HepG2 (cell line): Measurements from ENCODE around the gene CHRD. TPM values are rescaled to one million over a fixed set of nuclear protein-coding genes. Genes with fewer than 3 reads are reported as not detected.

Source experiments
- ATAC-seq: fragments of 200-7000 bp; cut with Tn5 transposase; 3 replicates; pipeline ENCODE4 v1.9.1; 2020; ENCODE audit warnings: mild to moderate bottlenecking, moderate library complexity
- BruUV-seq: library from RNA; stranded (reverse); fragments of 400-500 nt; replicated peaks from 2 replicates; lab custom pipeline; 2021; lab: Mats Ljungman, UMichigan
- CTCF ChIA-PET: fragments of 300-600 bp; formaldehyde crosslinking; extraction: SDS; loops from one replicate; lab custom pipeline; 2021; ENCODE audit warnings: low total read pairs, inconsistent platforms, low intra/inter-chr PET ratio; lab: Yijun Ruan, JAX
- POLR2A ChIA-PET: fragments of 350-600 bp; sonication (Branson Sonifier 250); formaldehyde crosslinking; loops from one replicate; lab custom pipeline; 2020; ENCODE audit warnings: antibody characterized with exemption, inconsistent platforms; lab: Yijun Ruan, JAX
- DNase-seq: peaks from one replicate; pipeline ENCODE4 v3.0.0-alpha.2; 2015; ENCODE audit warnings: low spot score
- FAIRE-seq: peaks from 3 replicates; lab custom pipeline; 2011; peaks lifted over from hg19 to GRCh38; lab: Jason Lieb, UNC
- H2AFZ ChIP-seq: one replicate; pipeline ENCODE4 v1.6.1; 2011; ENCODE audit warnings: low read length, inconsistent platforms
- H3K27ac ChIP-seq: fragments of 300-600 bp; 3 replicates; pipeline ENCODE4 v1.8.0; 2011; ENCODE audit warnings: mixed run types, mild to moderate bottlenecking, mixed read lengths, low read length, inconsistent platforms; ENCODE audit not compliant: insufficient read depth; ENCODE audit errors: extremely low read length
- H3K27me3 ChIP-seq, 2 experiments: fragments of 200-600 bp in 1 of 2; 2 replicates in 1 of 2; 3 replicates in 1 of 2; pipeline versions ENCODE4 v1.6.0 to v1.8.0; 2011; ENCODE audit warnings: low read length in 2 of 2, mild to moderate bottlenecking in 2 of 2, moderate library complexity in 2 of 2, inconsistent platforms in 1 of 2; ENCODE audit not compliant: insufficient read depth in 2 of 2, control insufficient read depth in 1 of 2
- H3K36me3 ChIP-seq, 2 experiments: fragments of 200-600 bp in 1 of 2; replicated peaks in 1 of 2; 2 replicates in 1 of 2; 3 replicates in 1 of 2; pipeline versions ENCODE4 v1.5.1 to v1.8.0; 2011; ENCODE audit warnings: low read length in 2 of 2, inconsistent platforms in 1 of 2; ENCODE audit not compliant: insufficient read depth in 2 of 2, control insufficient read depth in 1 of 2
- H3K4me1 ChIP-seq: 2 replicates; pipeline ENCODE4 v1.5.1; 2012; ENCODE audit warnings: low read length, inconsistent platforms; ENCODE audit not compliant: insufficient read depth
- H3K4me2 ChIP-seq: 2 replicates; pipeline ENCODE4 v1.6.0; 2011; ENCODE audit warnings: low read depth, low read length, inconsistent platforms
- H3K4me3 ChIP-seq, 3 experiments: fragments of 200-600 bp in 1 of 3; sonication (generic), shearing (Covaris generic) in 1 of 3; replicated peaks in 1 of 3; 2 replicates each; pipeline ENCODE4 v1.5.1; 2011 to 2016; ENCODE audit warnings: low read length in 3 of 3, inconsistent platforms in 2 of 3, low read depth in 2 of 3, mild to moderate bottlenecking in 2 of 3, control low read depth in 1 of 3, mixed read lengths in 1 of 3; ENCODE audit not compliant: insufficient read depth in 1 of 3
- H3K79me2 ChIP-seq: one replicate; pipeline ENCODE4 v1.6.1; 2011; ENCODE audit warnings: low read length, inconsistent platforms; ENCODE audit not compliant: insufficient read depth
- H3K9ac ChIP-seq: 2 replicates; pipeline ENCODE4 v1.6.0; 2011; ENCODE audit warnings: mild to moderate bottlenecking, low read depth, low read length, inconsistent platforms; ENCODE audit not compliant: insufficient read depth
- H3K9me3 ChIP-seq: 2 replicates; pipeline ENCODE4 v1.5.1; 2012; ENCODE audit warnings: mild to moderate bottlenecking, low read length
- H4K20me1 ChIP-seq: 2 replicates; pipeline ENCODE4 v1.6.0; 2011; ENCODE audit warnings: inconsistent platforms, mild to moderate bottlenecking, low read length, moderate library complexity; ENCODE audit not compliant: insufficient read depth
- DNMT1 ChIP-seq: sonication (generic); formaldehyde crosslinking; IDR thresholded peaks from 2 replicates; pipeline ENCODE4 v1.5.1; 2020; ENCODE audit warnings: mild to moderate bottlenecking, missing genetic modification reagents
- HINFP ChIP-seq: sonication (generic); formaldehyde crosslinking; IDR thresholded peaks from 2 replicates; pipeline ENCODE4 v1.4.0; 2020; ENCODE audit warnings: low read depth, mild to moderate bottlenecking, missing genetic modification reagents
- KDM1A ChIP-seq: IDR thresholded peaks from 2 replicates; pipeline ENCODE4 v1.6.1; 2016; ENCODE audit warnings: missing compliant biosample characterization
- NR1H2 ChIP-seq: sonication (generic); formaldehyde crosslinking; IDR thresholded peaks from 2 replicates; pipeline ENCODE4 v1.8.1; 2022; ENCODE audit warnings: low read depth, missing genetic modification reagents, borderline replicate concordance
- ZFP90 ChIP-seq: sonication (generic); formaldehyde crosslinking; IDR thresholded peaks from 2 replicates; pipeline ENCODE4 v1.8.0; 2022; ENCODE audit warnings: missing genetic modification reagents, mild to moderate bottlenecking, inconsistent platforms, borderline replicate concordance
- ZNF160 ChIP-seq: sonication (generic); formaldehyde crosslinking; IDR thresholded peaks from 2 replicates; pipeline ENCODE4 v1.8.0; 2022; ENCODE audit warnings: mild to moderate bottlenecking, inconsistent platforms, missing genetic modification reagents
- ZNF687 ChIP-seq: sonication (generic); formaldehyde crosslinking; IDR thresholded peaks from 2 replicates; pipeline ENCODE4 v1.5.1; 2020; ENCODE audit warnings: mild to moderate bottlenecking, missing genetic modification reagents, moderate library complexity
- ZNF768 ChIP-seq: sonication (generic); formaldehyde crosslinking; IDR thresholded peaks from 2 replicates; pipeline ENCODE4 v1.4.0; 2020; ENCODE audit warnings: missing genetic modification reagents
- ZSCAN25 ChIP-seq: sonication (generic); formaldehyde crosslinking; IDR thresholded peaks from 2 replicates; pipeline ENCODE4 v1.8.0; 2022; ENCODE audit warnings: mild to moderate bottlenecking, missing genetic modification reagents
- WGBS: methylation state at CpG from one replicate; pipeline ENCODE4 v1.1.6; 2017; ENCODE audit warnings: low lambda C conversion rate; 5-methylcytosine and 5-hydroxymethylcytosine counted together
- in situ Hi-C: cut with HindIII; loops from 2 replicates; pipeline ENCODE4 v1.10.0; 2017; ENCODE audit warnings: low pct_unique_long_range_greater_than_20kb; ENCODE audit not compliant: extremely low pct_ligation_motif_present
- intact Hi-C: fragments of 100-400 bp; cut with micrococcal nuclease; formaldehyde crosslinking; loops from one replicate; pipeline ENCODE4 v1.10.0; 2022; ENCODE audit not compliant: unreplicated experiment
- polyA plus RNA-seq, 8 experiments: library from polyadenylated mRNA; depleted of rRNA in 3 of 8; stranded (reverse) in 7 of 8; unstranded in 1 of 8; fragments of >200 nt; fragmentation: Illumina TruSeq in 4 of 8; extraction: Trizol in 4 of 8; gene quantifications; 2 replicates each; pipeline versions ENCODE4 v1.2.1 to v1.2.3, GENCODE V29; 2011 to 2016; ENCODE audit warnings: low read depth in 4 of 8, missing spikeins in 1 of 8, mixed read lengths in 1 of 8; ENCODE audit not compliant: insufficient read depth in 1 of 8
- total RNA-seq, 5 experiments: library from RNA; depleted of rRNA; stranded (reverse); fragments of >200 nt; fragmentation: Illumina TruSeq; extraction: Trizol; gene quantifications; 2 replicates each; pipeline ENCODE4 v1.2.3, GENCODE V29; 2016; ENCODE audit warnings: low read depth in 1 of 5

CHRD gene
- total and polyA plus RNA-seq, 2 of the 13 experiments (the other 11 are each of a cell fraction or from before 2014, with no cell fraction given) = 22.2 to 35.2 TPM

- peak overlapping the region; percentile 86 for H3K9ac ChIP-seq
- peaks cover 39% of the 10 kb centered on the region for H3K4me1 ChIP-seq
- ChIA-PET POLR2A (interaction anchor here (1.6 to 2.9 kb wide), 5 partner anchors 10 to 24 kb away, joined by 6 to 15 read pairs (median 11); partner anchors contain the start of genes CHRD and FAM131A), CTCF (no interaction called here)
- FAIRE-seq (no peak), ATAC-seq (no peak), DNase-seq (no peak)
- no peak overlapping the region for H2AFZ ChIP-seq
- WGBS = 0% methylated on average over 6 of the region's 24 CpGs
- BruUV-seq = no TSS peak
- no peaks in the 10 kb centered on the region; a peak in 1 of 5 replicates for H3K27me3 ChIP-seq
- 0 out of 2 replicates have a peak, but pooled peaks cover 7% of the 10 kb centered on the region for H4K20me1 ChIP-seq
- H3K4me2 ChIP-seq = peak overlapping the region; percentile 100
- H3K9me3 ChIP-seq = no peaks in the 10 kb centered on the region
- intact Hi-C loops = no loop called here
- in situ Hi-C loops = no loop called here
- peak overlapping the region; percentile 93 to 96 (median 95) for H3K4me3 ChIP-seq
- peak overlapping the region; percentile 67 for H3K27ac ChIP-seq
- peaks cover 11 to 32% of the 10 kb centered on the region in 2 experiments for H3K36me3 ChIP-seq
- peaks cover 31% of the 10 kb centered on the region for H3K79me2 ChIP-seq
- TF ChIP-seq ZNF768 (CRISPR knock-in tag) (peak; percentile 40; the same call in 1 of the 2 replicates), DNMT1 (CRISPR knock-in tag) (0 out of 2 replicates have a peak, but pooled peaks have one; percentile 28), NR1H2 (CRISPR knock-in tag) (0 out of 2 replicates have a peak, but pooled peaks have one; percentile 13), ZNF687 (peak; percentile 63; the same call in 1 of the 2 replicates), ZNF160 (CRISPR knock-in tag) (no peak), HINFP (CRISPR knock-in tag) (0 out of 2 replicates have a peak, but pooled peaks have one; percentile 20), ZSCAN25 (0 out of 2 replicates have a peak, but pooled peaks have one; percentile 17), KDM1A (no peak), ZFP90 (CRISPR knock-in tag) (no peak)
These were observed 18.8 kb upstream of the CHRD start for GRCh38 chr3:184360929-184361531.
